Coronary artery (tissue), 2 donors: ENCODE results near the gene IQCK.
"Not testable (repeated sequence)": the region's sequence is repeated elsewhere in the genome, so short reads cannot be mapped to it uniquely, and the experiment has no call there.

Source experiments
- DNase-seq: peaks from one replicate; pipeline ENCODE4 v3.0.0-alpha.2; 2017; ENCODE audit warnings: low spot score
- H3K27ac ChIP-seq, 2 donors: fragments of 200-600 bp; sonication (generic); one replicate each; pipeline ENCODE4 v1.5.1; 2016 to 2019
- H3K4me3 ChIP-seq: fragments of 200-600 bp; sonication (generic); 2 replicates; pipeline ENCODE4 v1.5.1; 2016; ENCODE audit warnings: mild to moderate bottlenecking, moderate library complexity
- CTCF ChIP-seq: fragments of 200-600 bp; sonication (generic); IDR thresholded peaks from one replicate; pipeline ENCODE4 v1.5.1; 2019; ENCODE audit warnings: antibody characterized with exemption

Gene IQCK

DNA sequence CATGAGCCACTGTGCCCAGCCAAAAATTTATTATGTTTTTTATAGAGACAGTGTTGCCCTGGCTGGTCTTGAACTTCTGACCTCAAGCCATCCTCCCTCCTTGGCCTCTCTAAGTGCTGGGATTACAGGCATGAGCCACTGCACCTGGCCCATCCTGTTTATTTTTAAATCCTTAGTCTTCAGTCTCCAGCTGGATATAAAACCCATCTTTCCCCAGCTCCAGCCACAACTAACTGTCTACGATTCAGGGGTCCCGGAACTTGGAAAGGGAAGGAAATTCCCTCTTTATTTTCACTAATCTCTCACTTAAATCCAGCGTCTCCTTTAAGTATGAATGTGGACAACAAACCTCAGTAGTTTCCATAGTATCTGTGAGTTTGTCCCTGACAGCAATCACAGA is 62.2 kb downstream of the IQCK start:
- DNase-seq: no peak
- TF ChIP-seq CTCF: no peak
- H3K27ac ChIP-seq: no peak overlapping the region
- no peak overlapping the region for H3K4me3 ChIP-seq

- TF ChIP-seq CTCF: no peak
- H3K27ac ChIP-seq: no peak overlapping the region
- DNase-seq: no peak
- no peak overlapping the region for H3K4me3 ChIP-seq
Measured at GRCh38 chr16:19781226-19781625, 63.2 kb downstream of the IQCK start.

- no peak for DNase-seq
- TF ChIP-seq CTCF: no peak
- H3K27ac ChIP-seq: no peak overlapping the region
- H3K4me3 ChIP-seq: no peak overlapping the region
Measured at GRCh38 chr16:19783363-19784182, 65.5 kb downstream of the IQCK start.

GRCh38 chr16:19784183-19784736 is 66.2 kb downstream of the IQCK start:
- TF ChIP-seq CTCF: no peak
- no peak overlapping the region for H3K4me3 ChIP-seq
- no peak for DNase-seq
- peak overlapping the region in 1 of 2 donors; percentile 16 for H3K27ac ChIP-seq

DNA sequence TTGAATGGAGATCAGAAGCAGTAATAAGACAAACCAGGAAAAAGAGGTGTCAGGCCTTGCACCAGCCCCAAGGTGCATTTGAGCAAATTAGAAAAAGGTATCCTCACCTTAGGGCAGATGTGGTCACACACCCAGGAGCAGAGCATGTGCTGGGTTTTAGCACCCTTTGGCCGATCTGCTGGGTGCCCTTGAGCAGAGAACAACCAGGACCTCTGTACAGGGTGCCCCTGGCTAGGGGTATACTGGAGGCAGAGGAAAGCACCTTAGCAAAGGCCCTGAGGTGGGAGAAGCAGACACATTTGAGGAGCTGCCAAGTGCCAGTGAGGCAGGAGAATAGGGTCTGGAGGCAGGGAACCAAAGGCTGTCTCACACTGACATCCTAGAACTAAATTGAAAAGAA is 67.0 kb downstream of the IQCK start:
- H3K27ac ChIP-seq: no peak overlapping the region
- no peak for DNase-seq
- no peak overlapping the region for H3K4me3 ChIP-seq
- no peak for TF ChIP-seq CTCF

GRCh38 chr16:19785512-19786130 is 67.5 kb downstream of the IQCK start:
- H3K4me3 ChIP-seq: no peak overlapping the region
- no peak for TF ChIP-seq CTCF
- DNase-seq: no peak
- no peak overlapping the region for H3K27ac ChIP-seq

- not testable (repeated sequence) for DNase-seq, H3K4me3 ChIP-seq, H3K27ac ChIP-seq
Measured at GRCh38 chr16:19801369-19801768, 83.3 kb downstream of the IQCK start.

DNA sequence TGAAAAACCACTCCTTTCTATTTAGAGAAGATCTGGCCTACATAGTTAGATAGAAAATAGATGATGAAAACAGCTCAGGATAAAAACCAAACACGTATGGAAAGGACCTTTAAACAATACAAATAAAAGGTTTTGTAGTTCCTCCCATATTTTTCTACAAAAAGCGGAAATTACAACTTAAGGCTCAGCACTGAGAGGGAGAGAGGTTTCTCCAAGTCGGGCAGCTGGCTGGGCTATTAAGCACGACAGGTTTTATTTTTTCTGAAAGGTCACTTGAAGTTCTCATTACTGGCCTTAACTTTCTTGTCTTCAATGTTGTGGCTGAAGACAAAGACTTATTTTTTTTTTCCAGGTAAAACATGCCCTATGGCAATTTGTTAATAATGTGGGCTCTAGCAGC is 83.8 kb downstream of the IQCK start:
- not testable (repeated sequence) for H3K27ac ChIP-seq

More for the DNA sequence above, 83.8 kb downstream of the IQCK start:
- H3K4me3 ChIP-seq, DNase-seq: not testable (repeated sequence)
